HepG2 (cell line): ENCODE results near the gene LAMA5. TPM values are rescaled to one million over a fixed set of nuclear protein-coding genes. Genes with fewer than 3 reads are reported as not detected.

Source experiments
- ARID3A ChIP-seq: IDR thresholded peaks from 2 replicates; pipeline ENCODE4 v1.6.1; 2012; ENCODE audit warnings: low read depth, low read length, improper control_type of control experiment
- ELF4 ChIP-seq: sonication (generic); formaldehyde crosslinking; IDR thresholded peaks from 2 replicates; pipeline ENCODE4 v1.5.0; 2020; ENCODE audit warnings: missing genetic modification reagents, mild to moderate bottlenecking, moderate library complexity, borderline replicate concordance
- HDAC6 ChIP-seq: fragments of 200-600 bp; sonication (generic); IDR thresholded peaks from 2 replicates; pipeline ENCODE4 v1.7.0; 2017; ENCODE audit warnings: mild to moderate bottlenecking, antibody characterized with exemption, low read length, low read depth
- HIVEP1 ChIP-seq: sonication (generic); formaldehyde crosslinking; IDR thresholded peaks from 2 replicates; pipeline ENCODE4 v1.4.0; 2020; ENCODE audit warnings: mild to moderate bottlenecking, missing genetic modification reagents
- MTA1 ChIP-seq: sonication (generic); formaldehyde crosslinking; IDR thresholded peaks from 2 replicates; pipeline ENCODE4 v1.4.0; 2020; ENCODE audit warnings: missing genetic modification reagents, mild to moderate bottlenecking, borderline replicate concordance
- NFYB ChIP-seq: sonication (generic); formaldehyde crosslinking; IDR thresholded peaks from 2 replicates; pipeline ENCODE4 v1.4.0; 2020; ENCODE audit warnings: missing genetic modification reagents
- RARG ChIP-seq: sonication (generic); formaldehyde crosslinking; IDR thresholded peaks from 2 replicates; pipeline ENCODE4 v1.4.0; 2020; ENCODE audit warnings: low read depth, mild to moderate bottlenecking, missing genetic modification reagents
- STAG1 ChIP-seq: sonication (generic); formaldehyde crosslinking; IDR thresholded peaks from 2 replicates; pipeline ENCODE4 v1.4.0; 2020; ENCODE audit warnings: missing genetic modification reagents
- ZEB1 ChIP-seq: IDR thresholded peaks from 2 replicates; pipeline ENCODE4 v1.6.1; 2012; ENCODE audit warnings: mild to moderate bottlenecking, low read depth, inconsistent platforms; ENCODE audit not compliant: insufficient replicate concordance
- ZNF296 ChIP-seq: sonication (generic); formaldehyde crosslinking; conservative IDR thresholded peaks from 2 replicates; pipeline ENCODE4 v1.5.0; 2020; ENCODE audit warnings: mild to moderate bottlenecking, missing genetic modification reagents
- ZNF556 ChIP-seq: sonication (generic); formaldehyde crosslinking; IDR thresholded peaks from 2 replicates; pipeline ENCODE4 v1.4.0; 2020; ENCODE audit warnings: mild to moderate bottlenecking, missing genetic modification reagents, borderline replicate concordance
- ZNF569 ChIP-seq: sonication (generic); formaldehyde crosslinking; IDR thresholded peaks from 2 replicates; pipeline ENCODE4 v1.5.0; 2020; ENCODE audit warnings: mild to moderate bottlenecking, missing genetic modification reagents, moderate library complexity, borderline replicate concordance
- ZNF674 ChIP-seq: sonication (generic); formaldehyde crosslinking; IDR thresholded peaks from 2 replicates; pipeline ENCODE4 v1.5.0; 2020; ENCODE audit warnings: low read depth, mild to moderate bottlenecking, missing genetic modification reagents
- ZNF768 ChIP-seq: sonication (generic); formaldehyde crosslinking; IDR thresholded peaks from 2 replicates; pipeline ENCODE4 v1.4.0; 2020; ENCODE audit warnings: missing genetic modification reagents
- ZNF773 ChIP-seq: sonication (generic); formaldehyde crosslinking; IDR thresholded peaks from 2 replicates; pipeline ENCODE4 v1.4.0; 2020; ENCODE audit warnings: missing genetic modification reagents, borderline replicate concordance
- ZSCAN20 ChIP-seq: sonication (generic); formaldehyde crosslinking; IDR thresholded peaks from 2 replicates; pipeline ENCODE4 v1.4.0; 2020; ENCODE audit warnings: missing genetic modification reagents, mild to moderate bottlenecking, borderline replicate concordance
- polyA plus RNA-seq, 8 experiments: library from polyadenylated mRNA; depleted of rRNA in 3 of 8; stranded (reverse) in 7 of 8; unstranded in 1 of 8; fragments of >200 nt; fragmentation: Illumina TruSeq in 4 of 8; extraction: Trizol in 4 of 8; gene quantifications; 2 replicates each; pipeline versions ENCODE4 v1.2.1 to v1.2.3, GENCODE V29; 2011 to 2016; ENCODE audit warnings: low read depth in 4 of 8, missing spikeins in 1 of 8, mixed read lengths in 1 of 8; ENCODE audit not compliant: insufficient read depth in 1 of 8
- total RNA-seq, 5 experiments: library from RNA; depleted of rRNA; stranded (reverse); fragments of >200 nt; fragmentation: Illumina TruSeq; extraction: Trizol; gene quantifications; 2 replicates each; pipeline ENCODE4 v1.2.3, GENCODE V29; 2016; ENCODE audit warnings: low read depth in 1 of 5
- TF ChIP-seq, protein P1 (sequence below): sonication (generic); formaldehyde crosslinking; IDR thresholded peaks from 2 replicates; pipeline ENCODE4 v1.5.0; 2020; ENCODE audit warnings: mild to moderate bottlenecking, missing genetic modification reagents
- TF ChIP-seq, protein P2 (sequence below): sonication (generic); formaldehyde crosslinking; IDR thresholded peaks from 2 replicates; pipeline ENCODE4 v1.9.0; 2021; ENCODE audit warnings: missing genetic modification reagents, mild to moderate bottlenecking, borderline replicate concordance
- TF ChIP-seq, protein P3 (sequence below): sonication (generic); formaldehyde crosslinking; IDR thresholded peaks from 2 replicates; pipeline ENCODE4 v1.4.0; 2020; ENCODE audit warnings: mild to moderate bottlenecking, low read depth, missing genetic modification reagents
- TF ChIP-seq, protein P4 (sequence below): sonication (generic); formaldehyde crosslinking; IDR thresholded peaks from 2 replicates; pipeline ENCODE4 v1.4.0; 2020; ENCODE audit warnings: missing genetic modification reagents

LAMA5 gene
- total and polyA plus RNA-seq, 2 of the 13 experiments (the other 11 are each of a cell fraction or from before 2014, with no cell fraction given) = 21.0 to 44.7 TPM

DNA sequence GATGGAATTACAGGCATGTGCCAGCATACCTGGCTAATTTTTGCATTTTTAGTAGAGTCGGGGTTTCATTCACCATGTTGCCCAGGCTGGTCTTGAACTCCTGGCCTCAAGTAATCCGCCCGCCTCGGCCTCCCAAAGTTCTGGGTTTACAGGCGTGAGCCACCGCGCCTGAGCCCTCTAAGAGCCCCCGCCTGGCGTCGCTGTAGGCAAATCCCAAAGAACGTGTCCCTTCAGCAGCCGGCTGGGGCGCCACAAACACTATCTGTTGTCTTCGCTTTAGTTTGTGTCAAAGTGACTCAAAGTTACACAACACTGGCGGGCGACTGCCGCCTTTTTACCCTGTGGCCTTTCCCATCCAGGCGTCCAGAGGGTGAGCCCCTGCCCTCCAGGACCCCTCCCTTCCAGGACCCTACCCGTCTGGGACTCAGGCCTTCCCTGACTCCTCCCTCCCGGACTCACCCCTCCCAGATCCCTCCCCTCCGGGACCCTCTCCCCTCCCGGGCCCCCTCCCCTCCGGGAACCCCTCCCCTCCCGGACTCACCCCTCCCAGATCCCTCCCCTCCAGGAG, 65.3 kb downstream of the LAMA5 start (continued):
- TF ChIP-seq, protein P1, sequence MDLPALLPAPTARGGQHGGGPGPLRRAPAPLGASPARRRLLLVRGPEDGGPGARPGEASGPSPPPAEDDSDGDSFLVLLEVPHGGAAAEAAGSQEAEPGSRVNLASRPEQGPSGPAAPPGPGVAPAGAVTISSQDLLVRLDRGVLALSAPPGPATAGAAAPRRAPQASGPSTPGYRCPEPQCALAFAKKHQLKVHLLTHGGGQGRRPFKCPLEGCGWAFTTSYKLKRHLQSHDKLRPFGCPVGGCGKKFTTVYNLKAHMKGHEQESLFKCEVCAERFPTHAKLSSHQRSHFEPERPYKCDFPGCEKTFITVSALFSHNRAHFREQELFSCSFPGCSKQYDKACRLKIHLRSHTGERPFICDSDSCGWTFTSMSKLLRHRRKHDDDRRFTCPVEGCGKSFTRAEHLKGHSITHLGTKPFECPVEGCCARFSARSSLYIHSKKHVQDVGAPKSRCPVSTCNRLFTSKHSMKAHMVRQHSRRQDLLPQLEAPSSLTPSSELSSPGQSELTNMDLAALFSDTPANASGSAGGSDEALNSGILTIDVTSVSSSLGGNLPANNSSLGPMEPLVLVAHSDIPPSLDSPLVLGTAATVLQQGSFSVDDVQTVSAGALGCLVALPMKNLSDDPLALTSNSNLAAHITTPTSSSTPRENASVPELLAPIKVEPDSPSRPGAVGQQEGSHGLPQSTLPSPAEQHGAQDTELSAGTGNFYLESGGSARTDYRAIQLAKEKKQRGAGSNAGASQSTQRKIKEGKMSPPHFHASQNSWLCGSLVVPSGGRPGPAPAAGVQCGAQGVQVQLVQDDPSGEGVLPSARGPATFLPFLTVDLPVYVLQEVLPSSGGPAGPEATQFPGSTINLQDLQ (CRISPR knock-in tag) = no peak
- TF ChIP-seq HIVEP1 (CRISPR knock-in tag) (peak; percentile 76), RARG (CRISPR knock-in tag) (no peak), ZNF296 (peak; percentile 70; the same call in 1 of the 2 replicates), MTA1 (CRISPR knock-in tag) (0 out of 2 replicates have a peak, but pooled peaks have one; percentile 22), ZNF773 (CRISPR knock-in tag) (no peak), ZNF768 (no peak; the same call in 1 of the 2 replicates), ZNF556 (peak; percentile 98), HDAC6 (no peak), ZEB1 (no peak), STAG1 (CRISPR knock-in tag) (peak; percentile 99), ZNF674 (CRISPR knock-in tag) (no peak), ARID3A (peak; percentile 51; the same call in 1 of the 2 replicates), NFYB (CRISPR knock-in tag) (peak; percentile 48), ELF4 (CRISPR knock-in tag) (no peak), ZSCAN20 (CRISPR knock-in tag) (peak; percentile 96; the same call in 1 of the 2 replicates), ZNF569 (CRISPR knock-in tag) (no peak)
- TF ChIP-seq, protein P2, sequence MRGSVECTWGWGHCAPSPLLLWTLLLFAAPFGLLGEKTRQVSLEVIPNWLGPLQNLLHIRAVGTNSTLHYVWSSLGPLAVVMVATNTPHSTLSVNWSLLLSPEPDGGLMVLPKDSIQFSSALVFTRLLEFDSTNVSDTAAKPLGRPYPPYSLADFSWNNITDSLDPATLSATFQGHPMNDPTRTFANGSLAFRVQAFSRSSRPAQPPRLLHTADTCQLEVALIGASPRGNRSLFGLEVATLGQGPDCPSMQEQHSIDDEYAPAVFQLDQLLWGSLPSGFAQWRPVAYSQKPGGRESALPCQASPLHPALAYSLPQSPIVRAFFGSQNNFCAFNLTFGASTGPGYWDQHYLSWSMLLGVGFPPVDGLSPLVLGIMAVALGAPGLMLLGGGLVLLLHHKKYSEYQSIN (CRISPR knock-in tag) = no peak
- TF ChIP-seq, protein P3, sequence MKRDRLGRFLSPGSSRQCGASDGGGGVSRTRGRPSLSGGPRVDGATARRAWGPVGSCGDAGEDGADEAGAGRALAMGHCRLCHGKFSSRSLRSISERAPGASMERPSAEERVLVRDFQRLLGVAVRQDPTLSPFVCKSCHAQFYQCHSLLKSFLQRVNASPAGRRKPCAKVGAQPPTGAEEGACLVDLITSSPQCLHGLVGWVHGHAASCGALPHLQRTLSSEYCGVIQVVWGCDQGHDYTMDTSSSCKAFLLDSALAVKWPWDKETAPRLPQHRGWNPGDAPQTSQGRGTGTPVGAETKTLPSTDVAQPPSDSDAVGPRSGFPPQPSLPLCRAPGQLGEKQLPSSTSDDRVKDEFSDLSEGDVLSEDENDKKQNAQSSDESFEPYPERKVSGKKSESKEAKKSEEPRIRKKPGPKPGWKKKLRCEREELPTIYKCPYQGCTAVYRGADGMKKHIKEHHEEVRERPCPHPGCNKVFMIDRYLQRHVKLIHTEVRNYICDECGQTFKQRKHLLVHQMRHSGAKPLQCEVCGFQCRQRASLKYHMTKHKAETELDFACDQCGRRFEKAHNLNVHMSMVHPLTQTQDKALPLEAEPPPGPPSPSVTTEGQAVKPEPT = peak; percentile 76; the same call in 1 of the 2 replicates
- TF ChIP-seq, protein P4, sequence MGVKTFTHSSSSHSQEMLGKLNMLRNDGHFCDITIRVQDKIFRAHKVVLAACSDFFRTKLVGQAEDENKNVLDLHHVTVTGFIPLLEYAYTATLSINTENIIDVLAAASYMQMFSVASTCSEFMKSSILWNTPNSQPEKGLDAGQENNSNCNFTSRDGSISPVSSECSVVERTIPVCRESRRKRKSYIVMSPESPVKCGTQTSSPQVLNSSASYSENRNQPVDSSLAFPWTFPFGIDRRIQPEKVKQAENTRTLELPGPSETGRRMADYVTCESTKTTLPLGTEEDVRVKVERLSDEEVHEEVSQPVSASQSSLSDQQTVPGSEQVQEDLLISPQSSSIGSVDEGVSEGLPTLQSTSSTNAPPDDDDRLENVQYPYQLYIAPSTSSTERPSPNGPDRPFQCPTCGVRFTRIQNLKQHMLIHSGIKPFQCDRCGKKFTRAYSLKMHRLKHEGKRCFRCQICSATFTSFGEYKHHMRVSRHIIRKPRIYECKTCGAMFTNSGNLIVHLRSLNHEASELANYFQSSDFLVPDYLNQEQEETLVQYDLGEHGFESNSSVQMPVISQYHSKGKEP (CRISPR knock-in tag) = 0 out of 2 replicates have a peak, but pooled peaks have one; percentile 62
